Smooth muscle cell (in vitro differentiated cells): ENCODE data around the gene RNF168. TPM values are rescaled to one million over a fixed set of nuclear protein-coding genes. Genes with fewer than 3 reads are reported as not detected.

Experiments used
- DNase-seq: peaks from one replicate; lab custom pipeline; 2025; ENCODE audit not compliant: unreplicated experiment; lab: John Stamatoyannopoulos, UW
- H2AFZ ChIP-seq: fragments of 200-600 bp; sonication (generic); 2 replicates; pipeline ENCODE4 v1.6.0; 2016; ENCODE audit warnings: antibody characterized with exemption, low read depth, mild to moderate bottlenecking
- H3F3A ChIP-seq: fragments of 200-600 bp; sonication (generic); 2 replicates; pipeline ENCODE4 v1.6.0; 2017; ENCODE audit warnings: antibody characterized with exemption, low read depth
- H3K27ac ChIP-seq: fragments of 200-600 bp; sonication (generic); 2 replicates; pipeline ENCODE4 v1.5.1; 2016; ENCODE audit warnings: low read depth, mild to moderate bottlenecking
- H3K27me3 ChIP-seq: fragments of 200-600 bp; sonication (generic); 2 replicates; pipeline ENCODE4 v1.6.1; 2016; ENCODE audit warnings: low read depth, mild to moderate bottlenecking
- H3K36me3 ChIP-seq: fragments of 200-600 bp; sonication (generic); 2 replicates; pipeline ENCODE4 v1.5.1; 2016; ENCODE audit warnings: low read depth
- H3K4me1 ChIP-seq: fragments of 200-600 bp; sonication (generic); 2 replicates; pipeline ENCODE4 v1.5.1; 2016; ENCODE audit warnings: low read depth
- H3K4me2 ChIP-seq: fragments of 200-600 bp; sonication (generic); 2 replicates; pipeline ENCODE4 v1.6.0; 2016; ENCODE audit warnings: mild to moderate bottlenecking
- H3K4me3 ChIP-seq: fragments of 200-600 bp; sonication (generic); 2 replicates; pipeline ENCODE4 v1.5.1; 2016; ENCODE audit warnings: mild to moderate bottlenecking
- H3K79me2 ChIP-seq: fragments of 200-600 bp; sonication (generic); 2 replicates; pipeline ENCODE4 v1.6.0; 2016; ENCODE audit warnings: low read depth, mild to moderate bottlenecking
- H3K9ac ChIP-seq: fragments of 200-600 bp; sonication (generic); 2 replicates; pipeline ENCODE4 v1.6.0; 2016; ENCODE audit warnings: low read depth
- H3K9me3 ChIP-seq: fragments of 200-600 bp; sonication (generic); replicated peaks from 2 replicates; pipeline ENCODE4 v1.5.1; 2016; ENCODE audit warnings: low read depth
- H4K20me1 ChIP-seq: fragments of 200-600 bp; sonication (generic); 2 replicates; pipeline ENCODE4 v1.6.0; 2016; ENCODE audit warnings: low read depth
- WGBS: methylation state at CpG from one replicate; pipeline ENCODE4 v1.1.7; 2016; ENCODE audit warnings: low lambda C conversion rate; 5-methylcytosine and 5-hydroxymethylcytosine counted together
- polyA plus RNA-seq: library from polyadenylated mRNA; unstranded; fragments of >200 nt; fragmentation: Nextera tagmentation; extraction: Ambion mirVana; gene quantifications from 2 replicates; pipeline ENCODE4 v1.2.1, GENCODE V29; 2016
- total RNA-seq: library from RNA; depleted of rRNA; stranded (reverse); fragments of >200 nt; gene quantifications from 2 replicates; pipeline ENCODE4 v1.2.3, GENCODE V29; 2014
- TF ChIP-seq, protein P1 (sequence below): fragments of 200-600 bp; sonication (generic); IDR thresholded peaks from 2 replicates; pipeline ENCODE4 v1.5.1; 2017; ENCODE audit warnings: borderline replicate concordance, mild to moderate bottlenecking, antibody characterized with exemption; ENCODE audit not compliant: insufficient read depth, poor library complexity, severe bottlenecking

Gene RNF168
- total and polyA plus RNA-seq, 2 experiments from 2014 or later = 8.1 to 25.9 TPM

DNA sequence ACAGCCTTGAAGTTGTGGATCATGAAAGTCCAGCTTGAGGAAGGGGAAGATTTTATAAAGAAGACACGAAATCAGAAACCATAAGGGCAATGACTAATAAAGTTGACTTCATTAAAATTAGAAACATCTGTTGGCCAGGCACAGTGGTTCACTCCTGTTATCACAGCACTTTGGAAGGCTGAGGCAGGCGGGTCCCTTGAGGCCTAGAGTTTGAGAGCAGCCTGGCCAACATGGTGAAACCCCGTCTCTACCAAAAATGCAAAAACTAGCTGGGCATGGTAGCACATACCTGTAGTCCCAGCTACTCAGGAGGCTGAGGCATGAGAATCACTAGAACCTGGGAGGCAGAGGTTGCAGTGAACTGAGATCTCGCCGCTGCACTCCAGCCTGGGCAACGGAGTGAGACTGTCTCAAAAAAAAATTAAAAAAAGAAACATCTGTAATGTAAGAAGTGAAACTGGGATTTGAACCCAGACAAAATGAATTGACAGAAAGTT, 63.5 kb downstream of the RNF168 start:
- Histone ChIP-seq H4K20me1 (no peaks in the 10 kb centered on the region), H3K4me2 (no peak overlapping the region), H3K36me3 (no peaks in the 10 kb centered on the region), H3K79me2 (no peaks in the 10 kb centered on the region), H3K9ac (no peak overlapping the region), H3K4me1 (no peaks in the 10 kb centered on the region), H3K4me3 (no peak overlapping the region), H2AFZ (no peak overlapping the region), H3F3A (no peaks in the 10 kb centered on the region), H3K27me3 (no peaks in the 10 kb centered on the region), H3K27ac (no peak overlapping the region), H3K9me3 (no peaks in the 10 kb centered on the region)
- 70% methylated on average over 6 of the region's 6 CpGs for WGBS
- no peak for DNase-seq
- TF ChIP-seq, protein P1, sequence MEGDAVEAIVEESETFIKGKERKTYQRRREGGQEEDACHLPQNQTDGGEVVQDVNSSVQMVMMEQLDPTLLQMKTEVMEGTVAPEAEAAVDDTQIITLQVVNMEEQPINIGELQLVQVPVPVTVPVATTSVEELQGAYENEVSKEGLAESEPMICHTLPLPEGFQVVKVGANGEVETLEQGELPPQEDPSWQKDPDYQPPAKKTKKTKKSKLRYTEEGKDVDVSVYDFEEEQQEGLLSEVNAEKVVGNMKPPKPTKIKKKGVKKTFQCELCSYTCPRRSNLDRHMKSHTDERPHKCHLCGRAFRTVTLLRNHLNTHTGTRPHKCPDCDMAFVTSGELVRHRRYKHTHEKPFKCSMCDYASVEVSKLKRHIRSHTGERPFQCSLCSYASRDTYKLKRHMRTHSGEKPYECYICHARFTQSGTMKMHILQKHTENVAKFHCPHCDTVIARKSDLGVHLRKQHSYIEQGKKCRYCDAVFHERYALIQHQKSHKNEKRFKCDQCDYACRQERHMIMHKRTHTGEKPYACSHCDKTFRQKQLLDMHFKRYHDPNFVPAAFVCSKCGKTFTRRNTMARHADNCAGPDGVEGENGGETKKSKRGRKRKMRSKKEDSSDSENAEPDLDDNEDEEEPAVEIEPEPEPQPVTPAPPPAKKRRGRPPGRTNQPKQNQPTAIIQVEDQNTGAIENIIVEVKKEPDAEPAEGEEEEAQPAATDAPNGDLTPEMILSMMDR = no peak

DNA sequence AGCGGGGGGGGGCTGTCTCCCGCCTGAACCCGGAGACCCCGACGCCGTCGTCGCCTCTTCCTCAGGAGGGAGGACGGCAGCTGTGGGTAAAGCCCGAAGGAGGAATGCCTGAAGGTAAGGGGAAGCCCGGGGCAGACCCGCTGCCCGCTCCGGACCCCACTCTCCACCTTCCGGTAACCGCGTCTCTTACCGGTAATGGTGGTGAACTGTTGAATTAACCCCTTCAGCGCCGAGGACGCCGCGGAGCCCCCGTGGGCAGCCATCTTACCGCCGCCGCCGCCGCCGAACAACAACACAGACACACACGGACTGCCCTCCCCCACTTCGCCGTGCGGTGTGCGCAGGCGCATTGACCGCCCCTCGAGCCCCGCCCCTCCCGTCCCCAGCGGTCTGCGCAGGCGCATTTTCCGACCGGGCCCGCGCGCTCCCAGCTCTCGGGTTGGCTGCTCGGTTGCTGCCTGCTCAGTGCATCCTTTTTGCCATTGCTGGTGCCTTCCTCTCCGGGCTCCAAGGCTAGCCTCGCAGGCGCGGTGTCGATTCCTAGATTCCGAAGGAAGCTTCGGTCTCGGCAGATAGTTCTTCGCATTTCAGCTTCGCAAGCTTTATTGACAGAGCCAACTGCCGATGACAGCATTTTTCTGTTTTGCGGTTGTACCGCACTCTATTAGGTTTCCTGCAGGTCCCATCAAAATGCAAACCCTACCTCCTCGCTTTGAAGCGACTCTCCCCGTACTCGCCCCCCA, 71.3 kb downstream of the RNF168 start, which contains the start of gene UBXN7:
Gene UBXN7 (minus strand): TSS at position 291 of the 743 bp plus-strand sequence. CDS start 28 bp downstream, at position 263.
- peak within 1 kb of the TSS; percentile 89 for H2AFZ ChIP-seq
- peaks cover 7% of the 10 kb centered on the region for H3K4me1 ChIP-seq
- peak within 1 kb of the TSS; percentile 98 for H3K4me3 ChIP-seq
- H3K9me3 ChIP-seq = no peaks in the 10 kb centered on the region
- TF ChIP-seq, protein P1 = no peak
- peak within 1 kb of the TSS; percentile 88 for H3K27ac ChIP-seq
- no peaks in the 10 kb centered on the region for H3K36me3 ChIP-seq
- no peaks in the 10 kb centered on the region for H3K27me3 ChIP-seq
- peak within 1 kb of the TSS; percentile 89 for H3K9ac ChIP-seq
- peak; percentile 96 for DNase-seq
- H3K79me2 ChIP-seq = peaks cover 48% of the 10 kb centered on the region
- H3F3A ChIP-seq = peaks cover 13% of the 10 kb centered on the region
- H4K20me1 ChIP-seq = peaks cover 43% of the 10 kb centered on the region
- peak within 1 kb of the TSS; percentile 97 for H3K4me2 ChIP-seq
- WGBS = under 1% methylated on average over 51 of the region's 67 CpGs

DNA sequence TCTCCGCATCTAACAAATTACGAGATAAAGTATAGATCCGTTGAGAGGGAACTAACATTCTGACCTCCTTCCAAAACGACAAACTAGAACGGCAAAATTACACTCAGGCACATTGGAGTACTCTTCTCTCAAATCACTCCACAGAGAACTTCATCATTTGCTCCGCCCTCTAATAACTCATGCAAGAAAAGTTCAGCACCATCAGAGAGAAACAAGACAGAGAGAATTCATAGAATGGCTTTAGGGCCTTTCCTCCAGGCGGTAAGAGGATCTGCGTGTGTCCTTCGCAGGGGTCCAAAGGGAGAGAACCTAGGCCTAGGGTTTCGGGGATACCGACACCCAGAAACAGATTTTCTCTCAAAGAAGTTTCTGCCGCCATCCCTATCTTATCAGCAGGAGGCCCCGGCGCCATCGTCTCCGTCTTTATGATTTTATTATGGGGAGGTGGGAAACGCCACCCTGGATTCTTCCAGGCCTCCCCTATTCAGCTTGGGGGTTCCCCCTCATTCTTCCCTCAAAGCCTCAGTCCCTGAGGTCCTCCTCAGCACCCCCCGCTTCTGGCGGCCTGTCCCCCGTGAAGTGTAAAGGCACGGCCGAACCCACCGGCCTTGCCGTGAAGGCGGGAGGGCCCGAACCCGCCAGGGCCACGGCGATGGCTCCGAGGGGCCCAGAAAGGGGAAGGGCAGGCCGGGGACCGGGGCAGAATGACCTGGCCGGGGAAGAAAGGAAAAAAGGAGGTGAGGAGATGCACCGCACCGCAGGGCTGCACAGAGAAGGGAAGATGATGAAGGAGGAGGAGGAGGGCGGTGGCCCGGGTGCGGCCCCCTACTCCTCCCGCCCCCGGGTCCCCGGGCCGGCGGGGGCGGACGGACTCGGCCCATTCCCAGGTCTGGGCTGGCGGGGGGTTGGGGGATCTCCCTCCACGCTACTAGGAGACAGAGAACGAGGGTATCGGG, 72.1 kb downstream of the RNF168 start:
- Histone ChIP-seq H4K20me1 (peaks cover 51% of the 10 kb centered on the region), H3K9me3 (no peaks in the 10 kb centered on the region), H3K27me3 (no peaks in the 10 kb centered on the region), H3K9ac (peak overlapping the region; percentile 89), H3K27ac (peak overlapping the region; percentile 88), H3K4me3 (peak overlapping the region; percentile 98), H3K79me2 (peaks cover 57% of the 10 kb centered on the region), H3K4me2 (peak overlapping the region; percentile 97), H2AFZ (peak overlapping the region; percentile 87), H3K4me1 (peaks cover 7% of the 10 kb centered on the region), H3F3A (peaks cover 13% of the 10 kb centered on the region), H3K36me3 (no peaks in the 10 kb centered on the region)
- DNase-seq = peak; percentile 46
- TF ChIP-seq, protein P1 = no peak
- 3% methylated on average over 30 of the region's 50 CpGs for WGBS
